GM19193 (cell line): ENCODE results near the gene KCTD5.
A peak's percentile ranks its signal among the peaks of the same experiment; 100 is the strongest.

Experiments
- POLR2A ChIP-seq: IDR thresholded peaks from 4 replicates; pipeline ENCODE4 v1.6.1; 2011; ENCODE audit not compliant: insufficient read depth, insufficient read length; ENCODE audit errors: extremely low read depth

KCTD5 gene

GRCh38 chr16:2682209-2683021 is at the start of gene KCTD5:
Gene KCTD5, plus strand, starts transcription at chr16:2682523. Its CDS starts 26 bp downstream, at chr16:2682549.
- TF ChIP-seq POLR2A, result peak; percentile 95

- no peak for TF ChIP-seq POLR2A
These were observed 25.3 kb upstream of the KCTD5 start for GRCh38 chr16:2656985-2657384.

GRCh38 chr16:2663553-2664546 is 18.5 kb upstream of the KCTD5 start:
- TF ChIP-seq POLR2A, result no peak

GRCh38 chr16:2664574-2664982 is 17.7 kb upstream of the KCTD5 start:
- no peak for TF ChIP-seq POLR2A

GRCh38 chr16:2671741-2672140 is 10.6 kb upstream of the KCTD5 start:
- no peak for TF ChIP-seq POLR2A

- TF ChIP-seq POLR2A, result peak; percentile 44
These were observed 9.0 kb upstream of the KCTD5 start for GRCh38 chr16:2673066-2673999.

GRCh38 chr16:2675021-2675420 is 7.3 kb upstream of the KCTD5 start:
- no peak for TF ChIP-seq POLR2A

GRCh38 chr16:2675714-2676113 is 6.6 kb upstream of the KCTD5 start:
- no peak for TF ChIP-seq POLR2A

GRCh38 chr16:2686912-2687507 is 4.7 kb downstream of the KCTD5 start:
- TF ChIP-seq POLR2A, result no peak

- TF ChIP-seq POLR2A, result no peak
These were observed 5.4 kb downstream of the KCTD5 start for GRCh38 chr16:2687531-2688308.

- TF ChIP-seq POLR2A, result no peak
These were observed 7.9 kb downstream of the KCTD5 start for GRCh38 chr16:2689968-2690801.

GRCh38 chr16:2690852-2691251 is 8.5 kb downstream of the KCTD5 start:
- TF ChIP-seq POLR2A, result no peak
